Pons (tissue), 1 donor: Measurements from ENCODE around the gene MOG.
"Not testable (repeated sequence)": the region's sequence is repeated elsewhere in the genome, so short reads cannot be mapped to it uniquely, and the experiment has no call there.

Source experiments
- DNase-seq: peaks from one replicate; pipeline ENCODE4 v3.0.0-alpha.2; 2016; ENCODE audit warnings: low spot score

The MOG gene

DNA sequence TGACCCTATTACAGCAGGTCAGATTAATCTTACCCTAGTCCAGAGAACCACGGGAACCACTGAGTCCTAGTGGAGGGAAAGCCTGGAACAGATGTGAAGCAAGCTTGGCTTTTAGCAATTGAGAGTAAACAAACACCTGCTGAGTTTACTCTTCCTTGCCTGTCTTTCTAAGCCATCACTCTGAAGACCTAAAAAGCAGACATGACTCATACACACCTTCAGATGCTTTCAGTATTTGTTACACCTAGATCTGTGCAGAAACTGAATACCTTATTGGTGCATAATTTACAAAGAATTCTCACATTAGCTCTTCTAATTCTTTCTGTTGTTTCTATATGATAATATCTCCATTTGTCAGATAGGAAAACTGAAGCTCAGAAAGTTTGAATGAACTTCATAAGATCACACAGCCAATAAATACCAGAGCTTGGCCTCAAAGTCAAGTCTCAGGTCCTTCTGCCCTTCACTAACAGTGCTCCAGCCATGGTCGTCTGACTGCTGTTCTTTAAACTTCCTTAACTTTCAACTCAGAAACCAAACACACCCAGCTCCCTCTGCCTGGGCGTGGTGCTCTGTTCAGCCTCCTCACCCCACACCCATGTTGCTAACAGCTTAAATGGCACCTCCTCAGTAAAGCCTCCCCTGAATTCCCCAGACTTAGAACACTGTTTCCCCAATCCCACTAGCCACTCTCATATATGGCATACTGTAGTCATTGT, 15.3 kb upstream of the MOG start:
- DNase-seq, result no peak

DNA sequence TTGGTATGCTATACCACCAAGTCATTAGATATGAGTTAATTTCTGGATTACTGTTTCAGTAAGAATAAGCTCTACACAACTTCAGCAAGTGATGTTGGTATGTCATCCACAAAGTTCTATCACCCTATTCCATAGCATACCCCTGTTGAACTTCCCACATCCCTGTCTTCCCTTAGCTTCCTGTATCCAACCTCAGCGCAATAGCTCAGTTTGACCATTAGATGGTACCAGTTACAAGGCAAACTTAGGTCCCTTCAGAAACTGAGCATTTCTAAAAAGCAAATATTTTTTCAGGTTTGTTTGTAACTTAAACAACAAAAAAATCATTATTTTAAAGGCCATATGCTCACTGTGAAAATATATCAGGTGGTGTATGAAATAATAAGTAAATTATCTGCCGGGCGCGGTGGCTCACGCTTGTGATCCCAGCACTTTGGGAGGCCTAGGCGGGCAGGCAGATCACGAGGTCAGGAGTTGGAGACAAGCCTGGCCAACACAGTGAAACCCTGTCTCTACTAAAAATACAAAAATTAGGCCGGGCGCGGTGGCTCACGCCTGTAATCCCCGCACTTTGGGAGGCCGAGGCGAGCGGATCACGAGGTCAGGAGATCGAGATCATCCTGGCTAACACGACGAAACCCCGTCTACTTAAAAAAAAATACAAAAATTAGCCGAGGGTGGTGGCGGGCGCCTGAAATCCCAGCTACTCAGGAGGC, 8.8 kb upstream of the MOG start:
- DNase-seq, result no peak

DNA sequence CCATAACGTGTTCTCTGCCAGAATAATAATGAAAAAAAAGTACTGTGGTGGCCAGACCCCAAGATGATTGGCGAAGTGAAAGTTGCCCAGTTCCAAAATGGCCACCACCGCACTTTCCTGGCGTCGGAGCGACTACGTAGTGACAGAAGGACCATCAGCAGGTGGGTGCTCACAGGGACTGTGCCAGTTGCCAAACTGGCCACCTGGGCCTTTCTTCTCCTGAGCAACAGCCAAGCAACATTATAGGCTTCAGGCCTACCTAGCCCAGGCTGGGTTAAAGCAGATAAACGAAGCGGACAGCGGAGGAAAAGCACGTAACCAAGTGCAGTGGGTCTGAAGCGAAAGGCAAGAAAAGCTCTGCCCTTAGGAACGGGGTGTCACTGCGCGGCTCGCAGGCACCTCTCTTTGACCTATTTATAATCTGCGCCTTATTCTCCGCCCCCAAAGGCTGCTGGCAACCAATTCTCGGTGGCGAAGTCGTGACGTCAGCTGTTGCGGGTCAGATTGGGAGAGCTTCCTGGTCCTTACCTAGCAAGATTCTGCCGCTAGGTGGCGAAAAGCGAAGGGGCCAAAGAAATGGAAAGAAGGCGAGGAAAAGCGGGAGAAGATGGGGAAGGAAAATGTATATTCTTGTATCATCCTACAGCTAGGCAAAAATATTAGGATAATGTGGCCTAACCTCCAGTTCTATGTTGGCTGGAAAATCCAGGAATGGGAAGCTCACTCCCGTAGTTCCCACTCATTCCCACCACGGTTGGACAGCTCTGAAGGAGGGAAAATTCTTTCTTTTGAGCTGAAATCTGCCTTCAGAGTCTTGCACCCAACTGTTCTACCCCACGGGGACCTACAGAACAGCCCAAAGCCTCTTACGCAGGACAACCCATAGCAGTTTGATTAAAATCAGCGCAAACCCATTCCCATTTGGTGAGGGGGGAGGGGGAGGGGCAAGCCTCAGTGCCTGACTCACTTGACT, 6.9 kb upstream of the MOG start:
- peak; percentile 100 for DNase-seq

DNA sequence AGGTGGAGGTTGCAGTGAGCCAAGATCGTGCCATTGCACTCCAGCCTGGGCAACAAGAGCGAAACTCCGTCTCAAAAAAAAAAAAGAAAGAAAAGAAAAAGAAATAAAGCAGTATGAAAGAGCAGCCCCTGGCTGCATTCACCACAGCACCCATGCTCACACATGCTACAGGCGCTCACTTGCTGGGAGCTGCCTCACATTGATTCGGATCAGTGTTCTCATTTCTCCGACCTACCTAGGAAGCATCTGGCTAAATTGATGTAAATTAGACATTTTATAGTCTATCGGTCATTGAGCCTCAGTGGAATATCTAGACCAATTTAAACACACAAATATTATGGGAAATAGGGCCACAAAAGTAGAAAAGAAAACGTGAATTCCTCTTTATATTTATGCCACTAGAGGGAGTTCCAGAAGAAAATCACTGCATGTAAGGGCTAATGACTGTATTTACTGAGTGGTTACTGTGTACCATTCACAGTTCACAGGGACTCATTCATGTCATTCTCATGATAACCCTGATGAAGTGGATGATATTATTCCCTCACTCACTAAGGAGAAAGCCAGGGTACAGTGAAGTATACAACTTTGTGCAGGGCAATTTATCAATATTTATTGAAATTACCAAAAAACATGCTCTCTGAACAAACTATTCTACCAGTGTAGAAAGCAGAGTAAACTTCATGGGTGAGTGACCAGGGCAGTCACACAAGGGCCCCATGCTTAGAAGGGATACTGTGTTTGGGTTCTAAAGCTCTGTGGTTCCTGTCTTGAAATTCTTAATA, 5.3 kb upstream of the MOG start:
- DNase-seq, result no peak

DNA sequence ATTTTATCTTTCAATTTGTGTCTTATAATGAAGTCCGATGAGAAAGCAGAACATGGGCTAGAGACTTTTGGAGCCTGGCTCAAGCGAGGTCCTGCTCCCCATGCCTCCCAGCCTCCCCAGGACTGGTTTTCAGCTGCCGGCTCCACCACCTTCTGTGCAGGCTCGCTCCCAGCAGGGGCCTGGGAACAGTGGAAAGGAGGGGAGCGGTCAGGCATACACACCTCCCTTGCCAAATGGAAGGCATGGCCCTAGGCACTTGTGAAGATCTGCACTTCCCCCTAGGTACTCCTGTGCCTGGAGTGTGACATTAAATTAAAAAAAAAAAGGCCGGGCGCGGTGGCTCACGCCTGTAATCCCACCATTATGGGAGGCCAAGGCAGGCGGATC, 4.7 kb upstream of the MOG start:
- no peak for DNase-seq

DNA sequence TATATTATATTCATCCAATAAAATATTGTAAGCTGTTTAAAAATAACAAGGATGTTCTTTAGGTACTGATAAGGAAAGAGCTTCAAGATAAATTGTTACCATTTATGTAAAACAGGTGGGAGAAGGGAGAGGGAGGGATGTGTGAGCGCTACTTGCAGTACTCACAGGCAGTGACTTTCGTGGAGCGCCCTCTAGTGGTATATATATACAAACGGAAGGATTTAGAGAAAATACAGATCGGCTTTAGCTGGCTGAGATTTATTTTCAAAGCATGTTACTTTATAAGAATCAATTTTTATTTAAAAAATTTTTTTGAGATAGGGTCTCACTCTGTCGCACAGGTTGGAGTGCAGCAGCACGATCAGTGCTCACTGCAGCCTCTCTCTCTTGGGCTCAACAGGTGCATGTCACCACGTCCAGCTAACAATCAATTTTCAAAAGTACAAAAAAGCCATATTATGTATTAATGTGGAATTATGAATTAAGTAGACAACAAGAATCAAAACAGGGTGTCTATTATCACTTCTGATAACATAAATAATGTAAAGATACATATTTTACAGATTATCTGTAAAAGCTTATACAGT, 3.3 kb upstream of the MOG start:
- DNase-seq, result peak; percentile 94

DNA sequence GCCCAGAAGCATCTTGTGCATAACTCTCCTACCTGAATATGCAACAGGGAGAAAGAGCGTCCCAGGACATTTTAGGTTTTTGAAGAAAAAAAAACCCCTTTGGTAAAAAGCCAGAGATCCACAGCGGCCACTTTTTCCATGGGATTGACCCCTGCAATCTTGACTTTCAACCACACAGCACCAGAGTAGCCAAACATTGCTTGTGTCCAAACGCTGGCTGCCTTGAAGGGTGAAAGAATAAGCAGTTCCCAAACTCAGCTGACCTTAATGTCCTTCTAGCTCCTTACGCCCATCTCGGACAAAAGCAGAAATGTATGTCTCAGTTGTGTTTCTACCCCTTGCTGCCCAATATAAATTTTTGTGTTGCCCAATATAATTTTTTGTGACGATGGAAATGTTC, 1.2 kb upstream of the MOG start:
- no peak for DNase-seq

DNA sequence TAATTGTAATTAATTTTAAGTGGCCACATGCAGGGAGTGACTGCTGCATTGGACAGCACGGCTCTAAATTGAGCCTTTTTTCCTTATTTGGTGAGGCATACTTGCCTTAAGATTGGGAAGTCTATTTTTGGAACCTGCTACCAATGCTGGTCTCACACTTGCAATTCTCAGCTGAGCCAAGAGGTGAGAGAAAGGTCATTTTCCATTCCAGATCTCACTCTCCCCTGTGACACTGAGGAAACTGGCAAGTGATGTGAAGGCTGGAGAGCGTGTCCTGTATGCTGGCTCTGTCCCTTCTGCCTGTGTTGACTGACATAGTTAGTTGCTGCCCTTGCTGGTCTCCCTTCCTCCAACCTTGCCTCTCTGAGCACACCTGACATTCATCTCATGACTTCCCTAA, 735 bp upstream of the MOG start:
- peak; percentile 83 for DNase-seq

DNA sequence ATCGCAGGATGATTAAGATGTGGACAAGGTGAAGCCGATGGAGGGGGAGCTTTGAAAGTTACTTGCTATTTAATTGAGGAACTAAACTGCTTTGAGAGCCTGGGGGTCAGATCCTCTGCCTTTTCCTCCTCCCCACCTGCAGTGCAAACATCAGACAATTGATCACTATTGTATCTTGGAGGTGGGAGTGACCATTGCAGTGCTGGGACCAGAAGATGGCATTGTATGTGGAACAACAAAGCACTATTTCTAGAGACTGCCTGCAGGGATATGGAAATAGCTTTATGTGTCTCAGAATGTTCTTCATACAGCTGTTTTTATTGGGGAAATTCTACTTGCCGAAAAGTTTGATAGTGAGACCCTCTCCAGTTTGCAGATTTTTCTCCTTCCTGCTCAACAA, 4.2 kb downstream of the MOG start:
- DNase-seq, result no peak

DNA sequence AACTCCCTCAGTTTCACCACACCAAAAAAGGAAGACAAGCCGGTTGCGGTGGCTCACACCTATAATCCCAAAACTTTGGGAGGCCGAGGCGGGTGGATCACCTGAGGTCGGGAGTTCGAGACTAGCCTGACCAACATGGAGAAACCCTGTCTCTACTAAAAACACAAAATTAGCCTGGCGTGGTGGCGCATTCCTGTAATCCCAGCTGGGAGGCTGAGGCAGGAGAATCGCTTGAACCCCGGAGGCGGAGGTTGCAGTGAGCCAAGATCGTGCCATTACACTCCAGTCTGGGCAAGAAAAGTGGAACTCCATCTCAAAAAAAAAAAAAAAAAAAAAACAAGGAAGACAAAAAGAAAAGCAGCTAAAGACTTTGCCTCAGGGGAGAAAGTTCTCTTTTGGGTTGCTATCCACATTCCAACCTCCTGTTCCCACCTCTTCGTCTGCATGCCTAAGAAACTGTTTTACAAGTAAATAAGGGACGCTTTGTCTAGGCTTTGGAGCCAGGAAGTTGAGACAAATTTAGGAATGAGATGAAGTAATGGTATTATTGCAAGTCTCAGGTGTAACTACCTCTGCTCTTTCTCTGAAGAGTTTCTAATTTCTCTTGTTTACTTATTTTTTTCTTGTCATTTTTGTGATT, 4.7 kb downstream of the MOG start:
- DNase-seq, result not testable (repeated sequence)

DNA sequence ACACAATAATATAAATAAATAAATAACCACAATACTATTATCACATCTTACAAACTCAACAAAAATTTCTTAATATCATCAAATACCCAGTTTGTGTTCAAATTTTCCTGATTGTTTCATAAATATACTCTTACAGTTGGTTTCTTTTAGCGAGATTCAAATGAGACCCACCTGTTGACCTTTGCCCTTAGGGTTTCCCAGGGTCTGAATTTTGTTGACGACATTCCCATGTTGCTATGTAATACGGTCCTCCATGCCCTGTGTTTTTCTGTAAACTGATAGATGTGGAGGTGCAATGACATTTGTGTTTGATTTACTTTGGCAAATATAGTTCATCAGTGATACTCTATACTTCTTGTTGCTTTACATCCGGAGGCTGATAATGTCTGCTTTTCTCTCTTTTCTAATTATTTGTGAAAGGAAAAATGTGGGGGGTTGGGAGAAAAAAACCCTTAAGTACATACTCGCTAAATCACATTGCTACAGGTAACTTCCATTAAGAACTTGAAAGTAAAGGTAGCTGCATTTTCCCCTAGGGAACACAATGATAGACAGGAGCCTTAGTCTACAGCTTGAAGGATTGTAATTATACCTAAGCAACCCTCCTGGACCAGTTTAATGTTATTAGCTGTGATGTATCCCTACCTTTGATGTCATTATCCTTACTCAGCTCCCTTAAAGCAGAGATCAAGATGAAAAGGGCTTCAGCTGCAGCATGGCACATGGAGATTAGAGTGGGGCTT, 6.6 kb downstream of the MOG start:
- no peak for DNase-seq

DNA sequence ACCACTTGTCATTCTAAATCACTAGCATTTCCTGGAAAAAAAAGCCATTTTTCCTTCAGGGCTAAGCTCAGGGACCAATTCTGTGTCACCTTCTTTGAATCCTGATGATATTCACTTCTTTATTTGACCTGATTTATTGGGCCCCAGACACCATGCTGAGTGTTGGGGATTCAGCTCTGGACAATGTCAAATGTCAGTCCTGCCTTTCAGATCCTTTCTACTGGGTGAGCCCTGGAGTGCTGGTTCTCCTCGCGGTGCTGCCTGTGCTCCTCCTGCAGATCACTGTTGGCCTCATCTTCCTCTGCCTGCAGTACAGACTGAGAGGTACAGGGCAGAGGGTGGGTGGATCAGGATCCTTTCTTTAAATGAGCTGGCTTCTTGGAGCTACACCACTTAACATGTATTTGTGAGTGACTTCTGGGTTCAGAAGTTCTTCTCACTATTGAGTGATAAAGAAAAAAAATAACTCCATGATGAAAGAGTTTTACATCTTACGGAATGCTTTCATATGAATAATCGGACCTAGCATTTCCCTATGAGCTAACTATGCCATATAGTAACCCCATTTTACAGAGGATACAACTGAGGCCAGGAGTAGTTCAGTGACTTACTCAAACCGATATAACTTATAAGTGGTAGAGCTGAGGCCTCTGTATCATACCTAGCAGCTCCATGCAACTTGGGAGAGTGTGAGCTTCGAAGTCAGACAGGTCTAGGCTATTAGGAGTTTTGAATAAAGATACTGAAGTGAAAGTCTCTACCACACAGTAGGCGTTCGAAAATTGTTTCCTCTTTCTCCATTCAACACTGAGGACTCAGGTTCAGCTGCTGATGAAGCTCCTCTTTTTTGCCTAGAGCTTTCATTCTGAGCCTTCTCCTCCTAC, 9.3 kb downstream of the MOG start:
- DNase-seq, result no peak

DNA sequence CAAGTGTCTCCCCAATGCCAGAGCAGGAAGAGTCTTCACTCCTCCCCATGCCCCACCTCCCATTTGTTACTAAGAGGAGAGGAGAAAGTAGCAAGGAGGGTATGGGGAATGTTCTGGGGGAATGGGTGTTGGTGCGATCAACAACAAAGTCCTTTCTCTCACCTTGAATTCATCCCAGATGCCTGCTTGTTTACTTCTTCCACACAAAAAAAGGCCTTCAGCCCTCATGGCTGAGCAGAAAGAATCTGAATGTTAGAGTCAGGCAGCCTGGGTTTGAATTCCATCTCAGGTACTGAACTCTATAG, 9.9 kb downstream of the MOG start:
- no peak for DNase-seq

DNA sequence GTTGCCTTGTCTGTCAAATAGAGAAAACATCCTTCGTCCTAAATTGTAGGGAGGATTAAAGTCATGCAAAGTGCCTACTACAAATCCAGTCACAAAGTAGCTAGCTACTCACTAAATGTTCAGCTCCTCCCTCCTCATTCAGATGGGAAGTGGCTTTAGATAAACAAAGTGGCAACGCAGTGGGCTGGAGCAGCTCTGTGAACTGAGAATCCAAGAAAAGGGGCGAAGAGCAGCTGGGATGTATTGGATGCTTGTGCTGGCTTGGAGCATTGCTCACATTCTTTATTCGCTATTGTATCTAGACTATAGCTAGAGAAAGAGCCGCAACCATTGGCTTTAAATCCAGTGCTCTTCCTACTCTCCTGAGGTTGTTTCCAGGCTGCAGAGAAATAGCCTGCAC, 10.3 kb downstream of the MOG start:
- no peak for DNase-seq

DNA sequence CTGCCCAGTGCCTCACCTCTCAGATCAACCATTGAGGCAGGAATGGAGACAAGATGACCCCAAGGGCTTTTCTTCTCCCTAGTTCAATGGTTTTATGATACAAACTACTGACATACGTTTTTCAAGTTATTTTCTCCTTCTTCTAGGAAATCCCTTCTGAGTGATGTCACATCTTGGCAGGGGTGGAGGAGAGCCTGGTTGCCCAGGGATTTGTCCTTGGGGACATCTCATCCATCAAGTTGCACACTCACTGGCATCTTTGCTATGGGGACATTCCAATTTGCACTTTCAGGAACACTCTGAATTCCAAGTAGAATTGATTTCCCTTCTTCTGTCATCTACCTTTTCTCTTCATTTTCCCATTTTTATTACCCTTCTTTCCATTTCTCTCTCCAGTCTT, 14.1 kb downstream of the MOG start:
- no peak for DNase-seq

DNA sequence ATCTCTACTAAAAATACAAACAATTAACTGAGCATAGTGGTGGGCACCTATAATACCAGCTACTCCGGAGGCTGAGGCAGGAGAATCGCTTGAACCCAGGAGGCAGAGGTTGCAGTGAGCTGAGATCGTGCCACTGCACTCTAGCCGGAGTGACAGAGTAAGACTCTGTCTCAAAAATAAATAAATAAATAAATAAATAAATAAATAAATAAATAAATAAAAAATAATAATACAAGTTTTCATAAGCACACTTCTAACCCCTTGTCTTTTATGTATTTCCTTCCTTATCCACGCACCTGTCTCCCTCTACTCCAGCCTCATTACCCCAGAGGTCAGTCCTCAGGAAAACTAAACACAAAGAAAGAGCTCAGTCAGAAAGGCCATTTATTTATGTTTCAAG, 15.2 kb downstream of the MOG start:
- DNase-seq, result not testable (repeated sequence)

DNA sequence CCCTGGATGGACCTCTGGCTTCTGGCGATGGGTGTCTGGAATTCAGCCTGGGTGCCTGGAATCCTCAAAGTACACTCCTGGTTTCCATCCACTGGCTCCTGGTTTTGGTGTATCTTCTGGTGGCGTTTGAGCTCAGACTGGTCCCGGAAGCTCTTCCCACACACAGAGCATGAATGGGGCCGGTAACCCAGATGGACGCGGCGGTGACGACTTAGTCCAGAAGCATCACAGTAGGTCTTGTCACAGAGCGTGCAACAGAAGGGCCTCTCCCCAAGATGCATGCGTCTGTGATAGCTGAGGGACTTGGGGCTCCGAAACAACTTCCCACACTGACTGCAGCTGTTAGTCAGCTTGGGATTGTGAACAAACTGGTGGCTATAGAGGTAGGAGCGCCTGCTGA, 16.3 kb downstream of the MOG start:
- no peak for DNase-seq

DNA sequence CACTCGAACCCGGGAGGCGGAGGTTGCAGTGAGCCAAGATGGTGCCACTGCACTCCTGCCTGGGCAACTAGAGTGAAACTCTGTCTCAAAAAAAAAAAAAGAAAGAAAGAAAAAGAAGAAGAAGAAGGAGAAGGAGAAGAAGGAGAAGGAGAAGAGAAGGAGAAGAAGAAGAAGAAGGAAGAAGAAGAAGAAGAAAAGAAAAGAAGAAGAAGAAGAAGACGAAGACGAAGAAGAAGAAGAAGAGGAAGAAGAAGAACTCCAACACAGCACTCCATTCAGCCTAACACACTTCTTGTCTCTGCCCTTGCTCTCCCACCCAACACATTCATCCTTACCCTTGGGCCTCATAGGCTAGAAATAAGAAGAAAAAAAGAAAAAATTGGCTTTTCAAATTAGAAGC, 17.1 kb downstream of the MOG start:
- no peak for DNase-seq

DNA sequence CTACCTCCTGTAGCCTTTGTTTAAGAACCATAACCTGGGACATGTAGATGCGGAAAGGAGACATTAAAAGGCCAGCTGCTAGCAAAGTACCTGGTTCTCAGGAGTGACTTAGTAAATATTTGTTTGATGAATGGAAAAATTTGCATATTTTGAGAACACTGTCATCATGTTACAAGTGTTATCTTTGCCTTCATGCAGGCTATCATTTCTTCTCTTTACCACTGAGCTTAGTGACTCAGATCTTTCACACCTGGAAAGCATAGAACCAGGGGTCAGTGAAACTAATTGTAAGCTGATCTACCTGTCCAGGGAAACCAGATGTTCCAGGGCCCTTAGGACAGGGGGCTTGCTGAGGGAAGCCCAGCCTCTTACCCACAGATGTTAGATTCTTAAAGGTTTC, 18.7 kb downstream of the MOG start:
- no peak for DNase-seq
